Stimulated activated CD8-positive, alpha-beta memory T cell treated with anti-CD3 and anti-CD28 coated beads, Interleukin-4, amount 100 ng/mL, for 1 hour (primary cell): ENCODE data around the gene ZNF333.

ENCODE experiments used
- DNase-seq, 2 donors: peaks; one replicate each; pipeline ENCODE4 v3.0.0-alpha.2; 2020; ENCODE audit warnings: low read depth in 2 of 2, low spot score in 1 of 2

ZNF333 gene

GRCh38 chr19:14689598-14690503 is at the start of gene ZNF333:
ZNF333 (plus strand) TSS chr19:14690048; CDS start chr19:14693492, 3,444 bp downstream.
- peak; percentile 98 to 99 for DNase-seq

GRCh38 chr19:14648506-14648905 is 41.3 kb upstream of the ZNF333 start:
- DNase-seq: no peak

DNA sequence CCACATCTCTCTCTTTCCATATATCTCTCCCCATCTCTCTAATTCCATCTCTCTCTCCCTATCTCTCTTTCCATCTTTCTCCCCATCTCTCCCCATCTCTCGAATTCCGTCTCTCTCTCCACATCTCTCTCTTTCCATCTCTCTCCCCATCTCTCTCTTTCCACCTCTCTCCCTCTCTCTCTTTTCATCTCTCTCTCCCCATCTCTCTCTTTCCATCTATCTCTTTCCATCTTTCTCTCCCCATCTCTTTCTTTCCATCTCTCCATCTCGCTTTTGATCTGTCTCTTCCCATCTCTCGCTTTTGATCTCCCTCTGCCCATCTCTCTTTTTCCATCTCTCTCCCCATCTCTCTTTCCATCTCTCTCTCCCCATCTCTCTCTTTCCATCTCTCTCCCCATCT is 40.8 kb upstream of the ZNF333 start:
- DNase-seq: no peak

DNA sequence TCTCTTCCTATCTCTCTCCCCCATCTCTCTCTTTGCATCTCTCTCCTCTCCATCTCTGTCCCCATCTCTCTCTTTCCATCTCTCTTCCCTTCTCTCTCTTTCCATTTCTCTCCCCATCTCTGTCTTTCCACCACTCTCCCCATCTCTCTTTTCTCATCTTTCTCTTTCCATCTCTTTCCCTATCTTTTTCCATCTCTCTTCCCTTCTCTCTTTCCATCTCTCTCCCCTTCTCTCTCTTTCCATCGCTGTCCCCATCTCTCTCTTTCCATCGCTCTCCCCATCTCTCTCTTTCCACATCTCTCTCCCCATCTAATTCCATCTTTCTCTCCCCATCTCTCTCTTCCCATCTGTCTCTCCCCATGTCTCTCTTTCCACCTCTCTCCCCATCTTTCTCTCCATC is 39.7 kb upstream of the ZNF333 start:
- no peak for DNase-seq

- DNase-seq: no peak
These were observed 34.9 kb upstream of the ZNF333 start for GRCh38 chr19:14654786-14655560.

- no peak for DNase-seq
These were observed 34.1 kb upstream of the ZNF333 start for GRCh38 chr19:14655726-14656125.

- no peak for DNase-seq
These were observed 29.9 kb upstream of the ZNF333 start for GRCh38 chr19:14659874-14660489.

DNA sequence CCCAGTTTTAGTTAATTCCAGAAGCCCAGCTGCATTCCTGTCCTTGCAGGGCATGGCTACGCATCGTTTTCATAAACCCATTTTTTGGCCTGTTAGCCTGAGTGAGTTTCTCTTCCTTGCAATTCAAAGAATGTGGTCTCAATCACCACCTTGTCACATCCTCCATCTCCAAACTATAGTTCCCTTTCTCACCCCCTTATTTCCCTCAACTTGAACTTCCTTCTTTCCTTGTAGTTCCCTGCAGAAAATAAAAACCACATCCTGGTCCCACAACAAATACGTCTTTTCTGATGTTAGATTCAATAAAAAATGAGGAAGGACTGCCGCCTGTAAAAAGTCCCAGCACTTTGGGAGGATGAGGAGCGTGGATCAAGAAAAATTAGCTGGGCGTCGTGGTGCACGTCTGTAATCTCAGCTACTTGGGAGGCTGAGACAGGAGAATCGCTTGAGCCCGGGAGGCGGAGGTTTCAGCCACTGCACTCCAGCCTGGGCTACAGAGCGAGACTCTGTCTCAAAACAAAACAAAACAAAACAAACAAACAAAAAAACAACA is 28.4 kb upstream of the ZNF333 start:
- DNase-seq: no peak

DNA sequence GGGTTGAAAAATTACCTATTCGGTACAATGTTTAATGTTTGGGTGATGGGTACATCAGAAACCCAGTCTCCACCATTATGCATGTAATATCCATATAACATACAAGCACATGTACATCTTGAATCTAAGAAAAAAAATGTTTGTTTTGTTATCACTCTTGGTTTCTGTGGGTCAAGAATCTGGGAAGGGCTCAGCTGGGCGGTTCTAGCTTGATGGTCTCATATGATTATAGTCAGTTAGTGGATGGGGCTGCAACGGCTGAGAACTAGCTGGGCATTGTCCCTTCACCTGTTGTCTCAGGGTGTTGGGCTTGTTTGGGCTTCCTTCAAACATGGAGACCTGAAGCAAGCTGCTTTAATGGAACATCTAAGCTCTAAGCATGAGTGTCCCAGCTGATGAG is 19.9 kb upstream of the ZNF333 start:
- no peak for DNase-seq

DNA sequence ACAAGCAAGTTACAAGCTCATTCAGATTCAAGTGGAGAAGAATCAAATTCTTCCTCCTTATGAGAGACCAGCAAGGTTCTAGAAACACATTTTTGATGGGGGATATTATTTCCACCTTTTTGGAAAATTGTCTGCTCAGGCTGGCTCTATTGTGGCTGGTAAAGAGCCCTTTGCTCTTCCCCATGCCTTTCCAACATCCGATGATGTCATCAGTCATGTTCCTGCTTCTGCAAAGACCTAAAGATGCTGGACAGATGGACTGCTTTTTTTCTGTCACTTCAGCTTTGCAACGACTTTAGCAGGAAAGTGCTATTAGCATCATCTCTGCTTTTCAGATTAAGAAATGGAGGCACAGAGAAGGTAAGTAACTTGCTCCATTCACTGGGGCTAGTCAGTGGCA is 19.4 kb upstream of the ZNF333 start:
- no peak for DNase-seq

DNA sequence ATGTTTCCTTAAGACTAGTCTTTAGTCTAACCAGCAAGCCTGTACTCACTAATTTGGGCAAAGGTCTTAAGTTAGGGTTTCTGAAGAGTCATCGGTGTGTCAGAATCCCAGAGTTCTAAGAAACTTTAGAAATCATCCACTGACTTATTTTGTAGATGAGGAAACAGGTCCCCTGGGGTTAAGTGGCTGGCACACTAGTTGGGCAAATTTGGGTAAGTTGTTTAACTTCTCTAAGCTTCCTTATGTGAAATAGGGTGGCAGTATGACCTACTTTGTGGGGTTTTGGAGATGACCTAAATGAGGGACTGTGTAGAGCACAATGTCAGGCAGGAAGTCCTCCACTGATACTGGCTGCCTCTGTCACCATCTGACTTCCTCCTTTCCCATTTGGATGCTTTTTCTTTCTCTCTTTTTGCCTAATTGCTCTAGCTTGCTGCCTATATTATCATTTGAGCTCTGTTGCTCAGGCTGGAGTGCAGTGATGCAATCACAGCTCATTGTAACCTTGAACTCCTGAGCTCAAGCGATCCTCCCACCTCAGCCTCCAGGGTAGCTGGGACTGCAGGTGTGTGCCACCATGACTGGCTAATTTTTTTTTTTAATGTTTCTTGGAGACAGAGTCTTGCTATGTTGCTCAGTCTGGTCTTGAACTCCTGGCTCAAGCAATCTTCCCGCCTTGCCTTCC is 17.5 kb upstream of the ZNF333 start:
- no peak for DNase-seq

DNA sequence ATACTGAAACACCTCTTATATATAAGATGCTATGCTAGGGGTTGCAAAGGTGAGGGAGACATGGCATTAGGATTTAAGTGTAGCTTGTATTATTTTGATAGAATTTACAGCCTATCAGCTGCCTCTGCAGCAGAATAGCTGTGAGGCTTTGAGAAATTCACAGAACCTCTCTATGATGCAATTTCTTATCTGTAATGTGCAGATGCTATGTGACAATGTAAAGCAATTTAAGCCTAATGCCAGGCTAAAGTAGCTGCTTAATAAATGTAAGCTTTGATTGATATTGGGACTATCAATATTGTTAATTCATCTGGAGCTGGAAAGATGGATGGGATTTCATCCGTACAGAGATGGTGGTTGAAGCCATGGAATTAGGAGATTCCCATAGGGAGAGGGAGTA is 16.8 kb upstream of the ZNF333 start:
- DNase-seq: no peak

DNA sequence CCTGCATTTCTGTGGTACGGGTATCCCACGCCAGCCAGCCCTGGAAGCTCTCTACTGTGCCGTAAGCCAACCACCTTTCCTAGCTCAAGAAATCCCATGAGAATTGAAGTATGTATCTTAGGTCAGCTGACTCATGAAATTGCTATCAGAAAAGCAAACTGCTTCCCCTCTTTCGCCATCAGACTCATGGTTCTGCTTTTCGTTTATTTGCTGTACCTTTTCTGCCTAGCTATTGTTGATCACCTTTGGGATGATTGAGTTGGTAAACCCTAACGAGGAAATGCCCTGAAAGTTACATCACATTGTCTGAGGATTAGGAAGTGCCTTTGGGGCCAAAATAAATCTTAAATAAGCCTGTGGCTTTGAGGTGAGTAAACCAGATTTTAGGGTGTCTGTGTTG is 15.1 kb upstream of the ZNF333 start, which contains the start of gene ADGRE3:
Gene ADGRE3, minus strand, starts transcription at position 81 of the 400 bp plus-strand sequence. Its CDS starts 74 bp downstream, at position 7.
- no peak for DNase-seq

- no peak for DNase-seq
These were observed 13.1 kb upstream of the ZNF333 start for GRCh38 chr19:14676762-14677161.

DNA sequence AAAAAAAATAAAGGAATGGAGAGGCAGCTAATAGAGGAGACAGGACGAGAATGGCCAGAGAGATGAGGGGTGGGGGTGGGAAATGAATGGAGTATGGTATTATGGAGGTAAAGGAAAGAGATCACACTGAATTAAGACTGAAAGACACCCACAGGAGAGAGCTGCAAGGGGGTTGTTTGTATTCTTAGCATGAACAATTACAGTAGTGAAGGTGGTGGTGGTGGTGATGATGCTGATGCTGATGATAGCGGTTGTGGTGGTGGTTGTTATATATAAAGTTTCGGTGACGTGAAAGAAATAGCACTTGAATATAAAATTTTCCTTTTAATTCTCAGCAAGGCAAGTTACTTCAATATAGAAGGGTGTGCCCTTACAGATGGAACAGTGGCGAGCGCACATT is 12.4 kb upstream of the ZNF333 start:
- DNase-seq: no peak

GRCh38 chr19:14678199-14678598 is 11.6 kb upstream of the ZNF333 start:
- DNase-seq: no peak

GRCh38 chr19:14682084-14682483 is 7.8 kb upstream of the ZNF333 start:
- DNase-seq: no peak

- no peak for DNase-seq
These were observed 6.4 kb upstream of the ZNF333 start for GRCh38 chr19:14683439-14683838.

DNA sequence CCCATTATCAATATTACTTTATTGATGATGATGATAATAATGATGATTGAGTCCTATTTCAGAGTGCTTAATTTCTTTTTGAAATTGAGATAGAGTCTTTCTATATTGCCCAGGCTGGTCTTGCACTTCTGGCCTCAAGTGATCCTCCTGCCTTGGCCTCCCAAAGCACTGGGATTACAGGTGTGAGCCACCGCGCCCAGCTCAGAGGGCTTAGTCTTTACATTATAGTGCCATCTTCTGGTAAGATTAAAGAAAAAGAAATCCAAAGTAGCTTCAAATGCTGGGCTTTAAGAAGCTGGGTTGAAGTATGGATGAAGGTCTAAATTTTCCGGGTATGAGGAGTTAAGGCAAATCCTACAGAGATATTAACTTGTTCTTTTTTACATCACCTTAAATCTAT is 3.4 kb upstream of the ZNF333 start:
- no peak for DNase-seq

- no peak for DNase-seq
These were observed 4.9 kb downstream of the ZNF333 start for GRCh38 chr19:14694641-14695266.
